Endometrial microvascular endothelial cells (primary cell): ENCODE measurements around the gene FAM200A. TPM values are rescaled to one million over a fixed set of nuclear protein-coding genes. Genes with fewer than 3 reads are reported as not detected.
"Not testable (repeated sequence)": the region's sequence is repeated elsewhere in the genome, so short reads cannot be mapped to it uniquely, and the experiment has no call there.

Source experiments
- in situ Hi-C: cut with HindIII; loops from 2 replicates; pipeline ENCODE4 v1.10.0; 2017; ENCODE audit warnings: low sequenced_read_pairs, low pct_unique_long_range_greater_than_20kb; ENCODE audit errors: inconsistent ontology term
- total RNA-seq: library from RNA; depleted of rRNA; stranded (reverse); fragments of >200 nt; gene quantifications from one replicate; pipeline ENCODE4 v1.2.3, GENCODE V29; 2015; ENCODE audit errors: inconsistent ontology term

Gene FAM200A
- total RNA-seq, 1 donor from 2014 or later: 3.9 TPM

DNA sequence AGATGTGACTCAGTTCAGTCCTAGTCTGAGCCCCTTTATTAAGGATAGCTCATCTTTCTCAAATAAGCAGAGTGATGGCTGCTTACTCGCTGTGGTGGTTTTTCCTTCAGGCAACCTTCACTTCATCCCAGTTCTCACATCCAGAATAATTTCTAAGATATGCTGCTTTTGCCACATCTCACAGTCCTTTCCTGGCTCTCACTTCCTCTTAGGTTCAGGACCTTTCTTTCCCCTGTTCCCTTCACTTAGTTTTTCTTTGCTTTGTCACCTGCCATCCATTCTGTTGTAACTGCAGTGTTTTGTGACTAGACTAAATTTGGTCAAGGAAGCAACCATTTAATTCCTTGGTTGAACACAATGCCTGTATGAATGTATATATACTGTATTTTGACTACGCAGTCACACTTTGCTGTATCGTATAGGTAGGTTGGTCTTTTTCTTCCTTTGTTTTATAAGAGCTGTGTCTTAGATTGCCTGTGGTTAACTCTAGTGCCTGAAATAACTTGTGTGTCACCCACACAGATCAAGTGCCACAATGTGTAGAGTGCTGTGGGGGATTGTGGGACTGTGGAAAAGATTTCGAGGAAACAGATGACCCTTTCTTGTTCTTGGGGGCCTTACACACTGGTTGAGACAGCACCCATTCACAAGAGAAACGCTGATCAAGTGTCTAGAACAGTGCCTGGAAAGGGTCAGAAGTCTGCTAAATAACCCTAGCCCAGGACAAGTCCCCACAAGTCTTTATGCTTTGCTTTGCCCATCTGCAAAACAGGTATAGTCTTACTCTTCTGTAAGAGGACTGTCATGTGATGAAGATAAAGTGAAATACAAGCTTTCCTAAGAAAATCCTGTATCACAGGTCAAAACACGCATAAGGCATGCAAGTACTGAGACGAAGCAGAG is 9.2 kb upstream of the FAM200A start:
- in situ Hi-C loops: no loop called here

DNA sequence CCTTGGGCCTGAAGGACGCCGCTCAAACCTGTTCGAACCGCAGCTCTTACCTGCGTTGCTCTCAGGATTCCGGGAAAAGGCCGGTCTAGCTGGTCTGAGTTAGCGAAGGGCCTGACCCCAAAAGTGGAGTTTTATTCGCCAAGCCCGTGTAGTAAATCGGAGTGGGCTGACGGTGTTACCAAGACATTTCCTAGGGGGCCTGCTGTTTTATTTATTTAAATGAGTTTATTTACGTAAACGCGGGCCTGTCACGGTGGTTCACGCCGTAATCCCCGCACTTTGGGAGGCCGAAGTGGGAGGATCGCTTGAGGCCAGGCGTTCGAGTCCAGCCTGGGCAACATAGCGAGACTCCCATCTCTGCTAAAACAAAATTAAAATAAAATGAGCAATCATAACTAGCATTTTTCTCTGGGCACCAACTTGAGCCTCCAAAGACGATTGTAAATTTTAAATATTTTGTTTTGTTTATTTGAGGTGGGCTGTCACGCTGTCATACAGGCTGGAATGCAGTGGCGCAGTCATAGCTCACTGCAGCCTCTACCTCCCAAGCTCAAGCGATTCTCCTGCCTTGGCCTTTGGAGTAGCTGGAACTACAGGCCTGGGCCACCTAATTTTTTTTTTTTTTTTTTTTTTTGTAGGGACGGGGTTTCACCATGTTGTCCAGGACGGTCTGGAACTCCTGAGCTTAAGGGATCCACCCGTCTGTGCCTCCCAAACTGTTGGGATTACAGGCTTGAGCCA is 7.4 kb upstream of the FAM200A start:
- in situ Hi-C loops: no loop called here

DNA sequence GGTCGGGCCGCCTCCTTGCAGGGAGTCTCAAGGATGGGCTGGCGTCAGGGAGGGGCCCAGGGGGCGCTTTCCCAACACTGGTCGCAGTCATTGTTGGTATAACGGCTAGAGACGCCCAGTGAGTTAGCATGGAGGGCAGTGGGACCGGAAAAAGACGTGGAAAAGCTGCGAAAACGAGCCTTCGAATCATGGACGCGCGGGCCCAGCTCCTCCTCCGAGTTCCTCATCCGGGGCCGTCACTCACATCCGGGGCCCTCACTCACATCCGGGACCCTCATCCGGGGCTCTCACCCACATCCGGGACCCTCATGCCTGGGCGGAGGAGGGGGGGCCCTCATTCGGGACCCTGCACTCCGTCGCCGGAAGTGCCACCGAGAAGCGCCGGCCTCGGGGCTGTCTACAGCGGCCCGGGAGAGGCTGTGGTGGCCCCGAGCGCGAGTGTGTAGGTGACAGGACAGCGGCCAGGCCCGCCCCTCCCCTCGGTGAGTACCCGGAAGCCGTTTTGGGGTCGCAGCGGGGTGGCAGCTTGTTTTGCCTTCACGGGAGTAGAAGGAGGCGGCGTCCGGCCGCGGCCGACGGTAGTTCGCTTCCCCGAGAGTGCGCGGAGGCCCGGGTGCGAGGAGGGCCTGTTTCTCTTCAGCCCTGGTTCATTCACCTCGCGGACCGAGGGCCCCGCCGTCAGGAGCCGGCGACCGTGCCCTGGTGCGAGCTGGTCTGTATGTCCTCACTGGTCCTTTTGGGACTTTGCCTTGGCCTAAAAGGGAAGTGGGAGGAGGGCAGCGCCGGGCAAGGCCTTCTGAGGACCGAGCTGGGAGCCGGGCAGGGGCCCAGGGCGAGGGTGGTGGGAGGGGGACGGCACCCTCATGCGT is 6.6 kb upstream of the FAM200A start, which contains the start of gene ZNF655:
Gene ZNF655 (plus strand): TSS at position 337 of the 869 bp plus-strand sequence. CDS start 1,918 bp downstream, outside the sequence.
- in situ Hi-C loops: no loop called here

DNA sequence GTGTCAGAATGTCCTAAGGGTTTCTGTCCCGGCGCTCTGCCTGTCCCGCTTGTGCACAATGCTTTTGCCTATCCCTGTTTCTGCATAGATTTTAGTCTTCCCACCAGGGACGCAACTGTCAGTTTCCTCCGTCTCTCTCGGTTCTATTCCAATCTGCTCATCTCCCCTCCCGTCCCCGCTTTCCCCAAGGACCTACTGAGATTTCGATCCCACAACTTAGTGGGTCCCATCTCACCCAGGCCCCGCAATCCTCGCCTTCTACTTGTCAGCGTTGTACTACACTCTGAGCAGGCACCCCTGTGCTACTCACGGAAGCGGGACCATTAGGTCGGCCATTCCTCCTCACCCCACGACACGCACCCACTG is 6.0 kb upstream of the FAM200A start:
- in situ Hi-C loops: no loop called here

DNA sequence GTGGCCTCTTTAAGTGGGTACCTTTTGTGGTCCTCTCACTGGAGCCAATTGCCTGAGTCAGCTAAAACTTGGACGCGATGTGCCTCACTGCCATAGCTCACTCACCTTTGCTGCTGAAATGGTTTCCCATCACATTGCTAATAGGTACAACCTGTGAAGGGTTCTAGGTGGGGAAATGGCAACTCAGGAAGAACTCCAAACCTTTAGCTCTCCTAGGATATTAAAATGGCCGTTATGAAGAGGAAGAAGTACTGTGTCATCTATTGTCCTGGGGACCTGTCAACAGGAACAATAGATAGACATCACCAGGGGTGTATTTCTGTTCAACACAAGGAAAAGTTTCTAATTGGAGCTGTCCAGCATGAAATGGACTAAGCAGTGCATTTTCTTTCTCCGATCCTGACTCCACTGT is 5.3 kb upstream of the FAM200A start:
- in situ Hi-C loops: no loop called here

DNA sequence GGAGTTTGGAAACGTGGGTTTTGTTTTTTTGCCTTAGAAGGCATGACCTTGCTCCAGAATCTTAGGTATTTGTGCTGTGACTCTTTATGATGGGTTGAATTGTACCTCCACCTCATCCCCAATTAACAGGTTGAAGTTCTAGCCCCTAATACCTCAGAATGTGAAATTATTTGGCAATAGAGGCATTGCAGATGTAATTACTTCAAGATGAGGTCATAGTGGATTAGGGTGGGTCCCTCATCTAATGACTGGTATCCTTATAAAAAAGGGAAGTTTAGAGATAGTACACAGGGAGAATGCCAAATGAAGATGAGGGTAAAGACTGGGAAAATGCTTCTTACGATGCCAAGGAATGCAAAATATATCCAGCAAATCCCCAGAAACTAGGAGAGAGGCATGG is 3.0 kb upstream of the FAM200A start:
- in situ Hi-C loops: no loop called here

DNA sequence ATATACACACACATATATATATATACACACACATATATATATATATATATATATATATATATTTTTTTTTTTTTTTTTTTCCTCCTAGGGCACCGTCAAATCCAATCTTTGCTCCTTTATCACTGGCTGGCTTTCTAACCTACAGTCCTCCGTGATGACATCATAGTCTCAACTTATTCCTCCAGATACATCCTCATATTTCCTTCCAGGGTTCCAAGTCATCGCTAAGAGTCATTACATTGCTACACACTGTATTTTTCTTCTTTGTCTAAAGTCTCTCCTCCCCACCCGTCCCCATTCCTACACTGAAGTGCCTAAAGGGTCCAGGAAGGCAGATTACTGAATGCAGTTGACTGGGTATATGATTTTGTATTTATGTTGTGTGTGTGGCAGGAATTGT is 1.1 kb upstream of the FAM200A start:
- in situ Hi-C loops: no loop called here

DNA sequence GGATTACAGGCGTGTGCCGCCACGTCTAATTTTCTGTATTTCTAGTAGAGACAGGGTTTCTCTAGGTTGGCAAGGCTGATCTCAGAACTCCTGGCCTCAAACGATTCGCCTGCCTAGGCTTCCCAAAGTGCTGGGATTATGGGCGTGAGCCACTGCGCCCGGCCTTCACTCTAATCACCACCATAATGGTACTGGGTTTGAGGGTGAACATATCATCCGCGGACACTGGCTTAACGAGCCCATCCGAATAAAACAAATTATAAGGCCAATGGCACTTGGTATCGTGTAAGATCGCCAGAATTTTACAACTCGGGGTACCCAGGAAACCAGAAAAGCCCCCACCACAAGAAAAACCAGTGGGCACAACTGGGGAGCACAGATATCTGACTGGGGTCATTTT is 580 bp downstream of the FAM200A start:
- in situ Hi-C loops: no loop called here

DNA sequence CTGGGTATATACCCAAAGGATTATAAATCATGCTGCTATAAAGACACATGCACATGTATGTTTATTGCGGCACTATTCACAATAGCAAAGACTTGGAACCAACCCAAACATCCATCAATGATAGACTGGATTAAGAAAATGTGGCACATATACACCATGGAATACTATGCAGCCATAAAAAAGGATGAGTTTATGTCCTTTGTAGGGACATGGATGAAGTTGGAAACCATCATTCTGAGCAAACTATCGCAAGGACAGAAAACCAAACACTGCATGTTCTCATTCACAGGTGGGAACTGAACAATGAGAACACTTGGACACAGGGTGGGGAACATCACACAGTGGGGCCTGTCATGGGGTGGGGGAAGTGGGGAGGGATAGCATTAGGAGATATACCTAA is 2.4 kb downstream of the FAM200A start:
- in situ Hi-C loops: not testable (repeated sequence)

DNA sequence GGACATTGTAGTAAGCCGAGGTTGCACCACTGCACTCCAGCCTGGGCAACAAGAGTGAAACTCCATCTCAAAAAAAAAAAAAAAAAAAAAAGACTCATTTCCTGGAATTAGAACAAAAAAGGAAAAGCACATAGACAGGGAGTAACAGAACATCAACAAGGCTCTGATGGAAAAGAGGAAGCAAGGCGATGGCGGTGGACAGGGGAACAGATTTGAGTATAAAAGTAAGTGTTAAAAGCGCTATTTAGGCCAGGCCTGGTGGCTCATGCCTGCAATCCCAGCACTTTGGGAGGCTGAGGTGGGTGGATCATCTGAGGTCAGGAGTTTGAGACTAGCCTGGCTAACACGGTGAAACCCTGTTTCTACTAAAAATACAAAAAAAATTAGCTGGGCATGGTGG is 6.6 kb downstream of the FAM200A start:
- in situ Hi-C loops: not testable (repeated sequence)

DNA sequence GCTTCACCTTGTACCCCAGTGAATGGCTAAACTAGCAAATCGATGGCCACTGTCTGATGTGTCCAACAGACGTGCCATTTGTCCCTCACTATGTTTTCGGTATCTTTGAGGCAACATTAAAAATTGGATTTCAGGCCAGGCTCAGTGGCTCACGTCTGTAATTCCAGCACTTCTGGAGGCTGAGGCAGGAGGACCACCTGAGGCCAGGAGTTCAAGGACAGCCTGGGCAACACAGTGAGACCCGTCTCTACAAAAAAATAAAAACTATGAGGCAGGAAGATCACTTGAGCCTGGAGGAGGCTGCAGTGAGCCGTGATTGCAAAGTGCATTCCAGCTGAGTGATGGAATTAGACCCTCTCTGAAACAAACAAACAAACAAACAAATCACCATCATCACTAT is 8.0 kb downstream of the FAM200A start:
- in situ Hi-C loops: no loop called here

DNA sequence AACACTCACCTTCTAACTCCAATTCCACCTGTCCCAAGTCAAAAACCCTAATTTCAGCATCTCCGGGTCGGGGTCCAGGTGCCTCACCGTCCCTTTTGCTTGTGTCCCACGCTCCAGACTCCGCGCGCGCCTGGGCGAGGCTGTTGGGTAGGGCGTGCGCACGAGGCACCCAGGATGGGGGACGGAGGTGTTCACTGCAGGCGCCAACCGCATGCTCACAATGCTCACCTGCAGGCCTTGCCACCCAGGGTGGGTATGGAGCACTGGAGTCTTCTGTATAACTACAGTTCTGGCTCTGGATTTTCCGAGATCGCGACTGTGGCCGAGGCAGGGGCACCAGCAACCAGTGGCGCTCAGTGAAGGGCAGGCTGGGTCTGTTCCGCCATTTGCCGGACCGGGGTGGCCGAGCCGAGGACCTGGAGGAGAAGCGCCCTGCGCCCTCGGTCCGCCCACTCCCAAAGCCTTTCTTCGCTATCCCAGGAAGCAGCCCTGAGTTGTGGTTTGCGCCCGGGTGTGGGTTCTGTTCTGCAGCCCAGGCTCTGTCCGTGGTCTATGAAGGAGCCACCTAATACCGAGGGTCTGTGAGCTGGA is 8.7 kb downstream of the FAM200A start:
- in situ Hi-C loops: no loop called here

DNA sequence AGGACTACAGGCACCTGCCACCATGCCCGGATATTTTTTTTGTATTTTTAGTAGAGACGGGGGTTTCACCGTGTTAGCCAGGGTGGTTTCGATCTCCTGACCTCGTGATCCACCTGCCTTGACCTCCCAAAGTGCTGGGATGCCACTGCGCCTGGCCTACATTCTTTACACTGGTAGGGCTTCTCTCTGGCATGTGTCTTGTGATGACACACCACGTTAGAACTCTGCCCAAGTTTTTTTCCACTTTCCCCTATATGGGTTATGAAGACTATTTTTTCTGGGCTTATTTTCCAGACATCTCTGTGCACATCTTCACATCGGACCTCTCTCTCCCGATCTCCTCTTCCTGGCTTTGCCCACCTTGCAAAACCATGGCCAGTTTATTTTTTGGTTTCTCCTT is 10.7 kb downstream of the FAM200A start:
- in situ Hi-C loops: no loop called here

DNA sequence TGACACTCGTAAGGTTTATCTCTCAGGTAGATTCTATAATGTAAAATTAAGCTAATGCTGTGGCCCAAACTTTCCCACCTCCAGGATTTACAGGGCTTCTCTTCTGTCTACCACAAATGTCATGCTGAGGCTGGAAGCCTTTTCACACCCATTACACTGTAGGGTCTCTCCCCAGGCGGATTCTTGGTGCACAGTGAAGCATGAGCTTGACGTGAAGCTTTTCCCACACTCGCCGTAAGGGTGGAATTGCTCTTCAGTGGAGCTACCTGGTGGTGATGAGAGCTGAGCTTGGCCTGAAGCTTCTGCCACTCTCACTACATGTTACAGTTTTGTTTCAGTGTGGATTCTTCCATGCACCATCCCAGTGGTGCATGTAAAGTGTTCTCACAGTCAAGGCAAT is 11.4 kb downstream of the FAM200A start:
- in situ Hi-C loops: no loop called here

DNA sequence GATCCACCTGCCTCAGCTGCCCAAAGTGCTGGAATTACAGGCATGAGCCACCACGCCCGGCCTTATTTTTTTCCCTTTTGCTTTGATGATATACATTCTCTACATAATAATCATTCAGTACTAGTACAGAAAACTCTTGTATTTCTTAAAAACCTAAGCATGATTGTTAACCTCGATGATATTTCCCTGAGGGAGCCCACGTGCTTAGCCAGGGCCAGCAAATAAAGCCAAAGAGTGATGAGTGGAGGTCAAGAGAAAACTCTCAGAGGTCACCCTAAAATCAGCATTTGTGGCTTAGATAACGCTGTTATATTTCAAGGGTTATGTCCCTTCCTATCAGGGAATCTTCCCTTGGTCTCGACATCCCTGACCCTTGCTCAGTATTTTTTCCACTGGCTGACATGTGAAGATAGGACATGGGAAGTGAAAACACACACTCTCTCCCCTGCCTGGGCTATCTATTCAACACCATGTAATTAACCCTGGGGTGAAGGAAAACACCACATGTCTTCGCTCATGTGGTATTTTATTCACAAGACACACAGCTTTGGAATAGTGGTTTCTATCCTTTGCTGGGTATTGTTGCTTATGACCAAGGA is 12.6 kb downstream of the FAM200A start:
- in situ Hi-C loops: no loop called here

DNA sequence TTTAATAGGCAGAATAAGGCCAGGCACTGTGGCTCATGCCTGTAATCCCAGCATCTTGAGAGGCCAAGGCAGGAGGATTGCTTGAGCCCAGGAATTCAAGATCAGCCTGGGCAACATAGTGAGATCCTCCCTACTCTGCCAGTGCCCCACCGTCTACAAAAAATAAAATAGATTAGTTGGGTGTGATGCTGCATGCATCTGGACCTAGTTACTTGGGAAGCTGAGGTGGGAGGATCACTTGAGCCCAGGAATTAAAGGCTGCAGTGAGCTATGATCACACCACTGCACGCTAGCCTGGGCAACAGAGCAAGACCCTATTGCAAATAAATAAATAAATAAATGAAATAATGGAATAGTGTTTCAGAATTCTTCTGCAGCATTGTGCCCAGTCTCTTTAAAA is 16.2 kb downstream of the FAM200A start:
- in situ Hi-C loops: no loop called here

DNA sequence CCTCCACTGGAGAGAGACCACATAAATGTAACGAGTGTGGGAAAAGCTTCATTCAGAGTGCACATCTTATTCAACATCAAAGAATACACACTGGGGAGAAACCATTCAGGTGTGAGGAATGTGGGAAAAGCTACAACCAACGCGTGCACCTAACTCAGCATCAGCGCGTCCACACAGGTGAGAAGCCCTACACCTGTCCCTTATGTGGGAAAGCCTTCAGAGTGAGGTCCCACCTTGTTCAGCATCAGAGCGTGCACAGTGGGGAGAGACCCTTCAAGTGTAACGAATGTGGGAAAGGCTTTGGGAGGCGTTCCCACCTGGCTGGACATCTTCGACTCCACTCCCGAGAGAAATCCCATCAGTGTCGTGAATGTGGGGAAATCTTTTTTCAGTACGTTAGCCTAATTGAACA is 20.6 kb downstream of the FAM200A start:
- in situ Hi-C loops: no loop called here

DNA sequence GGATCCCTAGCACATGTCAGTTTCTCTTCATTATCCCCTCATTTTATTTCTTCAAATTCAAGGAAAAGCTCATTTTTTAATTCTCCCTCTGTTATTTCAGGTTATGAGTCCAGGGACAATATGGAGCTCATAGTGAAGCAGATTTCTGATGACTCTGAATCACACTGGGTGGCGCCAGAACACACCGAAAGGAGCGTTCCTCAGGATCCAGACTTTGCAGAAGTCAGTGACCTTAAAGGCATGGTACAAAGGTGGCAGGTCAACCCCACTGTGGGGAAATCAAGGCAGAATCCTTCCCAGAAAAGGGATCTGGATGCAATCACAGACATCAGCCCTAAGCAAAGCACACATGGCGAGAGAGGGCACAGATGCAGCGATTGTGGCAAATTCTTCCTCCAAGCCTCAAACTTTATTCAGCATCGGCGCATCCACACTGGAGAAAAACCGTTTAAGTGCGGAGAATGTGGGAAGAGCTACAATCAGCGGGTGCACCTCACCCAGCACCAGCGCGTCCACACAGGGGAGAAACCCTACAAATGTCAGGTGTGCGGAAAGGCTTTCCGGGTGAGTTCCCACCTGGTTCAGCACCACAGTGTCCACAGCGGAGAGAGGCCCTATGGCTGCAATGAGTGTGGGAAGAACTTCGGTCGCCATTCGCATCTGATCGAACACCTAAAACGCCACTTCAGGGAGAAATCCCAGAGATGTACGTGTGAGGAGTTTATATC is 26.0 kb downstream of the FAM200A start:
- in situ Hi-C loops: no loop called here
